ENCODE measurements around the gene FBXL17.

Gene FBXL17

DNA sequence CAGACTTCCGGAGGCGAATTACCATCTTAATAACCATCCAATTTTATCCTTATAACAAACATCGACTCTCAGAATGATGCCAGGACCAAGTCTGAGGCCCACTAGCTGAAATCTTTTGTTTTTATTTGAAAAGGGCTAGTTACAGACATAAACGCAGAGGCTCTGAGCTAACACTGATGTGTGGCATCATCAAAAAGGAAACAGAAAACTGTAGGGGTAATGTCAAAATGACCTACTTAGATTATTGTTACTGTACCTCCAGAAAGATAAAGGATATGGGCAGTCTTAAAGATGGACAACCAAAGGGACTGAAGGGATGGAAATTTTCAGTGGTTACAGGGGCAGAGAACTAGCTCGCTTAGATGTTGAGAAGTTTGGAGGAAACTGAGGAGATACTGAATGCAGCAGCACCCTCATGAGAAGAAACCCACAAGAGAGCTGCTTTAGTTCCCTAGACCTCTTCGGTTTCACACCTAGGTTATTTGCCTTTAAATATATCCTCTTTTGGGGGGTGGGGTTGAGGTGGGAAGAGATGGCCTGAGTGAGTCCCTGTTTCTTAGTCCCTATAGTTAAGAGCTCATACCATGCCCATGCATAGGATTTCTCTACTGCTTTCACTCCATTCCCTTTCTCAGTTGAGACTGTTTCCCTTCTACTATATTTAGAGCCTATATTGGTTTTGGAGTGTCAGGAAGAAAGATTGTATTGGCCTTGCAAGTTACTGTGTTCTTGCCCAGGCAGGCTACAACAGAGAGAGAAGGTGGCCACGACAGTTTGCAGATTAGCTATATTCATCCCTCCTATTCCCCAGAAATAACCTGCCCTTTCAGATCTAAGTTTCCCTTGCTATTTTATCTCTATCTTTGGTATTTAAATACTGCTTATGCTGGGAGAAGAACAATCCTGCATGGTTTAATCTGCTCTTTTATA is 390.8 kb downstream of the FBXL17 start:
- no peak for DNase-seq (ENCODE audit: low spot score)

DNA sequence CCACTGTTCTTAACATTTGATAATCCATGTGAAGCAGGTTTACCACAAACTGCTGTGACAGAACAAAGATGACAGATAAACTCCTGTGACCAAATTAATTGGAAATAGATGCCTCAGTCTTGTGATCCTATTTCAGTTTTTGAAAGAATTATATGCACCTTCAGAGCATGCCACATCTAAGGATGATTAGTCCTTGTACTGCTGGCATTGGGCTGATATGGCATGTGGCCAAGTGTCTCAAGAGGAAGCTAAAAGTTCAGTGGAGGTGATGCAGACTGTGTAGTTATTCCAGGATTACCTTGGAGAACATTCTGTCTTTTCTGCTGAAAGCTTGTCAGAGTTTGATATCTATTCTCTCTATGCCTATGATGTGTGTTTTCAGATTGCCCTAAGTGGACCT is 396.8 kb downstream of the FBXL17 start:
- no peak for DNase-seq (ENCODE audit: low spot score)

DNA sequence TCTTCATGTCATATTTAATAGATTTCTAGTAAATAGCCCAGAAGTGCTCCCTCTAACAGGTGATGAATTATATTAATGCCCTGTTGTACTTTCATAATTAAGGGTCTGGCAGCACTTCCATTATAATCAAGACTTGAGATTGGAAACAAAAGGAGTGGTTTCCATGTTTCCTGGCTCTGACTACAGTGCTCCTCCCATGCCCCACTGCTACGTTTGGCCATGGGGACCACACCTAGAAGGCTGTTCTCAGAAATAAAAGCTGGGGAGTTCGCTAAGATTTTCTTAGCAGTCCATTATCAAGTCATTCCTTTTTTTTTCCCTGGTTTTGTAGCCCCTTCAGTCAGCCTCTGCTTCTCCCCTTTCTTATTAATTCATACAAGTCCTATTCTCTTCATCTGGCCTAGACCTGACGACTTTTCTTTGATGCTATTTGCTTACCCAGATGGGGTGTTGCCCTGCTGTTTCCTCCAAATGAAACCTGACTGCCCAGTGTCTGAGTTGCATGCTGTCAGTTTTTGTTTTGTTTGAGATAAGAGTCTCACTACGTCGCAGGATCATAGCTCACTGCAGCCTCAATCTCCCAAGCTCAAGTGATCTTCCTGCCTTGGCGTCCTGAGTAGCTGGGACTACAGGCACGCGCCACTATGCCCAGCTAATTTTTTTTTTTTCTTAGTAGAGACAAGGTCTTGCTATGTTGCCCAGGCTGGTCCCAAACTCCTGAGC is 399.0 kb downstream of the FBXL17 start:
- no peak for DNase-seq (ENCODE audit: low spot score)

DNA sequence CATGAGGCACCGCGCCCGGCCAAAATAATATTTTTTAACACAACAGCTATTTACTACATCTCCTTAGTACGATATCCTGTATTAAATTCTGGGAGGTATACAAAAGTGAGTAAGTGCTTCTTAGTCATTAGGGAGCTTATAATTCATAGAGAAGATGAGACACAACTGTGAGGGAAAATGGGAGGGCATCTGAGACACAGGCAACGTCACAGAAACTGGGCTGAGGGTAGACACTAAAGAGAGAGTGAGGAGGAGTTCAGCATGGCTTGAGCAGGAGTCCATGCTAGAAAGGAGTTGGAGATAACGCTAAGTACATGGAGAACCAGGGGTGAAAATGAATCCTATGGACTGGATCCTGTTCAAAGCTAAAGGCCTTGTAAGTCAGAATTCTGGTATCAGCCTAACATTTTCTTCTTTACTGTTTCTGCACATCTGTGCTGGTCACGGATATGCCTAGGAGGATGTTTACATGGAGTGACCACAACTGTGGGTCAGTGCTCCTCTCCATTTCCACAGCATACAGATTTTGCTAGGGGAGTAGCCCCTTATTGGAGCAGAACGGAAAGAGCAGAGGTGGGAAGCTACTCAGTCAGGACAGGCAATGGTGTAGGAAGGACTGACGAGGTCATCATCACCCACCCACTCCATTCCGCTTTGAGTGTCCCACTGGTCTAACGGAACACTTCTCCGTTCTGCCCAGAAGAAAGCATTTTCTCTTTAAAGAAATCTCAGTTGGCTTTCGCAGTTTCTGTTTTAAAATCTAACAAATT is 400.8 kb downstream of the FBXL17 start:
- no peak for DNase-seq (ENCODE audit: low spot score)

DNA sequence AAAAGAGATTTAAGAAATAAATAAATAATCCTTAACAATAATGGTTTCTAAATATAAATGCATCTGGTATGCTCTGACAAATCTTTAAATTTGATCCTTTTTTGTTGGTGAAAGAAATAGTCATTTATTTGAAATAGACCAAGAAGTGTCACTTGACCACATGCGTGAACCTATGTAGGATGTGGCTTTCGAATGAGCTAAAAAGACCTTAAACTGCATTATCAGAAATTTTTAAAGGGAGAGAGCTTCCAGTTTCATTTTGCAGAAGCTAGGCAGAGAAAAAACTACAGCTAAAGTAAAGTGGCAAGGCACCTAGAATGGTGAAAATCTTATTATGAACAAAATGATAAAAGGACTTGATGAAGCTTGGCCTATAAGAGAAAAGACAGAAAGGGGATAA is 402.0 kb downstream of the FBXL17 start:
- no peak for DNase-seq (ENCODE audit: low spot score)

DNA sequence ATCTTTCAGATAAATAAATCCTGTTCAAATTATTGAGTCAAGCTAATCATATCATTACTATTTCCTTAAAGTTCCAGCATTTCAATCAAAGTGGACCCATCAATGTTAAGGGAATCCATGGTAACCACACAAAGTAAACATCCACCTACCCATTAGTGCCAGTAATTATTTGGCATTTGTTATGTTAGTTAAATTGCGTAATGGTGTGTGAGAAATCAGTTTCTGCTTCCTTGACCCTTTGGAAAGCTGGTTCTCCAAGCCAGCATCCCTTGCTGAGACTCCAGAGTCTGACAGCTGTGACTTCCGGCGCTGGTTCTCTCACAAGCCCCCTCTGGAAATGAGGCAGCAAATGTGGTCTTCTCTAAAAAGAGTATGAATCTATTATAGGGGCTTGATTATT is 402.6 kb downstream of the FBXL17 start:
- DNase-seq (ENCODE audit: low spot score): no peak

DNA sequence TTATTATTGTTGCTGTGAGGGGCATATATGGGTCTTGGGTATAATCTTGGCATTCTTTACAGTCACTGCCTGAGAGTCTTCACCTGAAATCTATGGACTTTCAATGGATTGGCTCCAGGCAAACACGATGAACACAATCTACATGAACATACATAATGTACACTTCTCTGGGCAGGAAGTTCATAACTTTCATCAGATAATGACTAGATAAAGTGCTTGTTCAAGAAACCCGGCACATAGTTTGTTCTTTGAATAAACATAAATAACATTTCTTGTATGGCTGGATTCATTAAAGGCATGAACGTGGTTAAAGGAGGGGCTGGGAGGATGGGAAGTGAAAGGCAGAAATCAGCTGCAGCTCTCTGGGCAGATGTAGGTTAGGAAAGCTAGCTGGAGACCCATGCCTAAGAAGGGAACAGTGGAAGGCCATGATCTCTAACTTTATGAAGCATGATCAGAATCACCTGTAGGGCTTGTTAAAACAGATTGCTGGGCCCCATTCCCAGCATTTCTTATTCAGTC is 404.3 kb downstream of the FBXL17 start:
- DNase-seq (ENCODE audit: low spot score): no peak

DNA sequence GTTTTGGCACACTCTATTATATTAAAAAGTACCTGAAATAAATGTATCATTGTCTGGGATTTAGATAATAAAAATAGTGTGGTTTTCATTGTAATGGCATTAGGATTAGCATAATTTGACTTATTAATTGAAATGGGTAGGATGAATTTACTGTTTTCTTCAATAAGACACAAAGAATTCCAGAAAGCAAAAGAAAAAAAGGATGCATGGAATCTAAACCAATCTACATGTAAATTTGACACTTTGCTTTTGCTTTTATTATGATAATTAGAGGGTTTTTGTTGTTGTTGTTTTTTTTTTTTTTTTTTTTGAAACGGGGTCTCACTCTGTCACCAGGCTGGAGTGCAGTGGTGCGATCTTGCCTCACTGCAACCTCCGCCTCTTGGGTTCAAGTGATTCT is 406.3 kb downstream of the FBXL17 start:
- no peak for DNase-seq (ENCODE audit: low spot score)

DNA sequence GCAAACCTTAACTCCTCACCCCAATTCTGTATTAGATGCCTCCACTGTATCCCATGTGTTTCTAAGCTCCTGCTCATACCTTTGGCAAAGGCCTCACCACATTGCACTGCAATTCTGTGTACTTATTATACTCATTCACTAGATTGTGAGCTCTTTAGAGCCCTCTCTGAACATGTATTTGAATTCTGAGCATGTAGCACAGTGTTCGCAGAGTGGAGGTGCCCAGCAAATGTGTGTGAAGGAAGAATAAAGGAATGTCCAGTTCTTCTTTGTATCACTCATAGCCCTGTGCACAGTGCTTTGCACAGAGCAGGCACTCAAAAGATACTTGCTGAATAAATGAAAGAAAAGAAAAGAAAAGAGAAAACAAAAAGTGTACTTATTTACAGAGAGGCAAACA is 410.1 kb downstream of the FBXL17 start:
- DNase-seq (ENCODE audit: low spot score): no peak

DNA sequence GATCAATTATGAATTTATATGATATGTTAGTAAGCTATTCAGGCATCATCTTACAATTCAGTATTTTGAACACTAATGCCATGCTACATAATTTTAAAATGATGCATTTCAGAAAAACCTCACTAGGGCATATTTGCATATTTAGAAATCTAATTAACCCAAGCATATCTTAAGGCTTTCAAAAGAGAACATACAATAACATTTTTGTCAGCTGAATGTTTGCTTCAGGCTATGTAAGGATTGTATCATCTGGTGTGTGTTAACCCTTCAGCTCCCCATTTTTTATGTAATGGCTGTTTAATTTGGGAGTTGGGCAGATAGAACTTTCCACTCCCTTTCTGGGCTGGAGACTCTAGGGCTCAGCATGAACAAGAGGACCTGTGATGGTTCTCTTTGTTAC is 412.1 kb downstream of the FBXL17 start:
- DNase-seq (ENCODE audit: low spot score): no peak

DNA sequence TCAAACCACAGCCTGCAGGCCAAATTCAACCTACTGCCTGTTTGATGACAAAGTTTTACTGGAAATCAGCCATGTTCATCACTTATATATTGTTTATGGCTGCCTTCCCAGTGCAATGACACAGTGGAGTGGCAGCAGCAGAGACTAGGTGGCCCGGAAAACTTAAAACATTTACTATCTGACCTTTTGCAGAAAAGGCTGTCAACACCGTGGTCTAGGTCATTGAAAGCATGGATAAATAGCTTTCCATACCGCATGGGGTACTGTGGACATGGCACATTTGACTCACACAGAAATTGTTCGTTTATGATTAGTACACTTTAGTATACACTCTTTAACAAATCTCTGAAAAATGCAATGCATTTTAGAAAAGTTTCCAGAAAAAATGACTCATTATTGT is 412.9 kb downstream of the FBXL17 start:
- peak; percentile 62 for DNase-seq (ENCODE audit: low spot score)

DNA sequence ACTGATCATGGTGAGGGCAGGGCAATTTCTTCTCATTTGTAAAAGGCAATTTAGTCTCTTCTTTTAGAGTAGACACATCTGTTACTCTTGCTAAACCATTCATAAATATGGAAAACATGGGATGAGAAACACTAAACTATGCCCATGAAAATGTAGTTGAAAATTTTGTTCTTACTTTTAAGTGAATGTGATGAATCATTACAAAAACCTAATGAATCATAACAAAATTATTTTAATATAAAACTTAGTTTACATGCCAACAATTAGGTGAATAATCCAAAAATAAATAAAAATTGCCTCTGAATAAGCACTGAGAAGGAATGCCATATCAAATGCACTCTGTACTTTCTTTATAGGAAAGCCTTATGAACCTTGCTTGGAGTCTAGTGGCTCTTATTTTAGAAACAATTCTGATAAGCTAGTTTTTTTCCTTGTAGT is 413.5 kb downstream of the FBXL17 start:
- peak; percentile 13 for DNase-seq (ENCODE audit: low spot score)

DNA sequence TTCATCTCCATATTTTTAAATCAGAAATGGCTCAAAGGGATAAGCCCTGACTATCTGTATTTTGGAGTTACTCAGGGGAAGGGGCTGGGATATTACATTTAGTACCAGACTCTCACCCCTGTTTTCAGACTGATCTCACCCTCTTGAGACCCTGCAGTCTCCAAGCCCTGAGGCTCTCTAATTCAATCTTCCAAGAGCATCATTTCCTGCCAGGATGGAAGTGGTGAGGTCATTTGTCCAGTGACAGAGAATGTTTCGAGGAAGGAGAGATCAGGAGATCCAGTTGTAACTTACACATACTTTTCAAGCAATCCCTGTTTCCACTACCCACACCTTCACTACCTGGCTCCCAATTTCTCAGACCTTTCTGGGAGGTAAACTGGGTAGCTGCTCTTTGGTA is 415.7 kb downstream of the FBXL17 start:
- DNase-seq (ENCODE audit: low spot score): no peak

DNA sequence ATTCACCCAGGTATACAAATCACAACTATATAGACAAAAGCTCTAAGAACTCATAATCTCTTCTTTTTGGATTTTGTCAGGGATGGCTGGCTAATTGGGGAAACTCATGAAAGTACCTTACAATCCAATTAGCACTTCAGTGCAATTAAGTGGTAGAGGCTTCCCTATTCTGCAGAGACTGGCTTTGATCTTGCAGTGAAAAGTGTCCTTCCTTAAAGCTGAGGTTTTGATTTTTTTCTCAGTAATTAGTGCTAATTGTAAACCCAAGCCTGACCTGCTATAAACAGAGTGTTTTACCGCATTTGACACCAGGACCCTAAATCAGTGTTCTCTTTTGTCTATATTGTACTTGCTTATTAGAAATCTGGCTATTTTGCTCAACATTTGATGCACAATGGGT is 417.2 kb downstream of the FBXL17 start:
- DNase-seq (ENCODE audit: low spot score): no peak

DNA sequence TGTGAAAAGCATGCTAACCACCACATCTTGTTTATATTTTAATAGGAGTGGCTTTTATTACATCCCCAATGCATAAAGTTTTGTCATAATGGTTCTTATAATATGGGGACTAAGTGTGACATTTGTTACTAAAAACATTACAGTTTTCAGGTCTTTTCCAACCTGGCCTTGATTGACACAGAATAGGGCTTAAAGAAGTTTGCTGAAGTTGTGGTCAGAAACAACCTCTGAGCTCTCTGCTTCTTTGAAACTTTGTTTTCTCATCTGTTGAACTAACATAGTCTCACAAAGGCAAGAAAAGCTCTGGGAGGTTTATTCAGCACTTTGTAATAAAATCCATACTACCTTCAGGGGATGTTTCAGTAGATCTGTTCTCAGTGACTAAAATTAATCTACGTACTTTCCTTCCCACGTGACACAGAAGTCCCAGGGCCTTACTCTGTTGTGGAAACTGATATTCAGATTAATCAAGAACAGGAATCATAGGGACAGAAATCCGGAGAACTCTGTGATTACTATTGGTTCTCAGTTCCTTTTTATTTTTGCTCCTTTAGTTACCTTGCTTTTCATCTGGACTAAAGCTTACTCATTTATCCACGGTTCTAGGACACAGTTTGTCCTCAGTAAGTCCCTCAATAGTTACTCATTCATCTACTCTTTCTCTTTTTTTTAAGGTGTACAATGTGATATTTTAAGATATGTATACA is 422.2 kb downstream of the FBXL17 start:
- no peak for DNase-seq (ENCODE audit: low spot score)

DNA sequence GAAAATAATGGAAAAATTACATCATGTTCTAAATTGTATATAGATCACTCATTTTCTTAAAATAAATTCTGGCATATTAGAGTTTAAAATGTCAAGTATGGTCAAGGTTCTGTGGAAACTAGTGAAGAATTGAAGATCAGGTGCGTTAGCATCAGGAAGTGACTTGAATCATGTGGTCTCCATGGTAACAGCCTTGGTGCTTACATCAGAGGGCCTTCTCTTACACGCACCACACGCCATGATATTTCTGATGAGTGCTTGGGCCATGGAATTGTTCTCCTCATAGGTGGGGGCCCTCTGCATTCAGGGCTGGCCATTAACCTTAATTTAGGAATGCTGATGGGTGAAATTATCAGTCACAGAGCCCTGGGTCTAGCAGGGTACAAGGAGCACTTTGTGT is 423.0 kb downstream of the FBXL17 start:
- DNase-seq (ENCODE audit: low spot score): no peak

DNA sequence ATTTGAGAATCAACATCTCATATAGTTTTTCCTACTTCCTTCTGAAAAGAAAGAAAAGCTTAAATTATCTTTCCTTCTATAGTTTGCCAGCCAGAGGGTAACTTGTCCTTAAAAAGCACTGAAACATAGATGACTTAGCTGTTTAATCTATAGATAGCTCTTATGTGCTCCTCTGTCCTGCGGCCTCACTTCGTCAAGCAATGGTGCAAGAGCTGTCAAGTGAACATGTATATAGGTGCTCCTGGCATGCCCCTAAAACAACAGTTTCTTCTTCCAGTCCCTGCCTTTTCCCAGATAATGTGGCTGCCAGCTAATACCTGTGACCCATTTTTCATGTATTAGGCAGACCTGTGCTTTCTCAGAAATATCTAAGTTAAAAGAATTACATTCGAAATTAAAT is 423.5 kb downstream of the FBXL17 start:
- DNase-seq (ENCODE audit: low spot score): no peak

DNA sequence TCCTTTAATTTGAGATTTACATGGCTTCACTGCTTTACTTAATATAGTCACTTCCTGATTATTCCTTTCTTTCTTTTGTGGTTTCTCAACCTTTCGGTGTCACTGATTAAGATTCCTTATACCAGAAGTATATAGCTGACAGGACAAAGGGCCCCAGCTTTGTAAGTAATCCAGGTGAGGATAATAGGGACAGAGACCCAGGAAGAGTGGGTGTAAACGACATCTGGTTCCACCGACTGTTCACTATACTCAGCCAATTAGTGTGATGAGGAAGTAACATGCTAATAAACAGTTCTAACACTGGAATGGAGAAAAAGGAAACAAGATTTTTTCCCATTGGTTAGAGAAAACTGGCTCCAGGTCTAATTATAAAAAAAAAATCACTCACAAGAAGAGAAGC is 424.8 kb downstream of the FBXL17 start:
- DNase-seq (ENCODE audit: low spot score): no peak

DNA sequence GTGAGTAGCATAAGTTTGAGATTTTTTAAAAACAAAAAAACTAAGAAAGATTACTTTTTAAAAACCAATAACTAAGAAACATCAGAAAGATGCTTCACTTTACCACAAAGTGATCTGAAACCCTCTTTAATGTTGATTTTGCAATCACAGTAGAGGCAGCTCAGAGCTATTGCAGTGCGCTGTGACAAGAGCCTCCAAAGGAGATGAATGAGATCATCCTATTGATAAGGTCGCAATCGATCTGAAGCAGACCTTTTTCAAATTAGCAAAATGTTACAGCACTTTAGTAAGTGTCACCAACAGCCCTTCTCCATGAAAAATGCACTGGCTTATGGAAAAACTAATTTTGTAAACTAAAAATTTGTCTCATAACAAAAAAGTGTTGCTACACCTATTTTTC is 426.6 kb downstream of the FBXL17 start:
- no peak for DNase-seq (ENCODE audit: low spot score)

DNA sequence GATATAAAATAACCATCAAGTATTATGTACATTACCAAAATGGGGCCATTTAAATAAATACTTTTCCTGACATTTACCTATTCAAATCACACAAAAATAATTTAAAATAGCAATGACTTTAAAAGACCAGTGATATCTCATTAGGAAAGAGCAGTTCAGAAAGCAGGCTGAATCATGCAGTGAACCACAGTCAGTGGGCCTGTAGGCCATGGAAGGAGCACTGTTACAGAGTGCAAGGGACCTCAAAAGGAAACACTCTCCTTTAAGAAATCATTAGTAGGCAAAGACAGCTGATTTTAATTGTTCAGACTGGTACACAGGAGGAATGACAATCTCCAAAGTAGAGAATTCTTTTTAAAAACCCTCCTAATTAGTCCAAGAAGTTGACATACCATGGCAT is 427.6 kb downstream of the FBXL17 start:
- no peak for DNase-seq (ENCODE audit: low spot score)

DNA sequence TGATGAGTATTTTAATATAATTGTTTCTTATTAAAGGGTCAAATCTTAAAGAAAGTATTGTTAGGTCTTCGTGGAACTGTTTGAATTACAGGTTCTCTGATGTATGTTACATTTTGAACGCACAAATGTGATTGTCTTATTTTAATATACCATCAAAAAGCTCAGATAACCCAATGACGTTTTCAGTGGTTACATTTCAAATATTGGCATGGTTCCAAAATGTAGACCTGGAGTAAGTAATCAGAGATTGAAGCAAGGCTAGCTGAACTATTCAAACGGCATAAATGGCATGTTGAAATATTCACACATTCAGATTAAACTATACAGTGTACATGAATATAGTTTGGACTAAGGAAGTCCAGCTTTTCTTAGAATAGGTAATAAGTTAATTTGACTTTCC is 429.4 kb downstream of the FBXL17 start:
- no peak for DNase-seq (ENCODE audit: low spot score)

DNA sequence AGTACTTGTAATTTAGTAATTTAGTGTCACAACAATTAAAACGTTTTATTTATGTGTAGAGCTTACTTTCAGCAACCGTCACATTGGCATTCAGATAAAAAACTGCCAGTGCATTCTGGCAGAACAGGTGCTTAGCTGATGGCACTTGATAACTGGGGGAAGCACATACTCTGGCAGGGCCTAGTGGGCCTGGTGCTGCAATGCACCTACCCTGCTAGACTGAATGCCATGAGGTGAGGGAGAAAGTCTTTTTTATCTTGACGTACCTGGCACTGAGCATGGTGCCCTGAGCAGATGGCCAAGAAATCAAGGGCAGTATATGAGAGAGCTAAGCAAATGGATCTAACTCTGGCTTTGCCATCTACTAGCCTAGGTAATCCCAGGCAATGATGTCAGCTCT is 430.6 kb downstream of the FBXL17 start:
- DNase-seq (ENCODE audit: low spot score): no peak
